Stomach (tissue), 4 donors: Measurements from ENCODE around the gene TCERG1.

Experiments used
- POLR2A ChIP-seq, 4 donors: fragments of 450-650 bp; IDR thresholded peaks; one replicate each; pipeline ENCODE4 v1.6.1; 2016; ENCODE audit warnings: antibody characterized with exemption in 4 of 4, control low read depth in 2 of 4, mild to moderate bottlenecking in 1 of 4, moderate library complexity in 1 of 4
- POLR2AphosphoS5 ChIP-seq, 3 donors: sonication (generic); formaldehyde crosslinking; IDR thresholded peaks; one replicate each; pipeline ENCODE4 v1.6.1; 2016; ENCODE audit warnings: antibody characterized with exemption in 3 of 3
- TF ChIP-seq, protein P1 (sequence below), 7 experiments: fragments of 450-650 bp in 4 of 7; fragments of 200-600 bp in 3 of 7; sonication (generic) in 3 of 7; IDR thresholded peaks; one replicate each; pipeline ENCODE4 v1.5.1; 2016 to 2019; ENCODE audit warnings: antibody characterized with exemption in 7 of 7, control low read depth in 2 of 7, mild to moderate bottlenecking in 1 of 7

DNA sequence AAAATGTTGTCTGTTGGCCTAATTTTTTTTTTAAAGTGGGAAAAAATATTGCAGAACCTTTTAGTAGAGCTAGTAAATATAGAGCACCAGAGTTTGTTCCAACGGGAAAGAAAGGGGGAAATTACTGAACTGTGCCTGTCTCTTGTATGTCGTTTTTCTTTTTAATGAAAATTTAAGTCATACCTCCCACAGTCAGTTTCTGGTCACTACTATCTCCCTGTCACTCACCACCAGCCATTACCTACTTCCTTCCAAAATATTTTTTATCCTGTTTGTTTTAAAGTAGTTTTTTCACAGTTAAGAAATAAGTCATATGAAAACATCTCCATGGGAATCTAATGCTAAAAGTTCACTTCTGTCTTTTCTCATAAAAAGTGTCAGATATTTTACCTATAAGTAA lies 47.5 kb downstream of the TCERG1 start:
- TF ChIP-seq, protein P1, sequence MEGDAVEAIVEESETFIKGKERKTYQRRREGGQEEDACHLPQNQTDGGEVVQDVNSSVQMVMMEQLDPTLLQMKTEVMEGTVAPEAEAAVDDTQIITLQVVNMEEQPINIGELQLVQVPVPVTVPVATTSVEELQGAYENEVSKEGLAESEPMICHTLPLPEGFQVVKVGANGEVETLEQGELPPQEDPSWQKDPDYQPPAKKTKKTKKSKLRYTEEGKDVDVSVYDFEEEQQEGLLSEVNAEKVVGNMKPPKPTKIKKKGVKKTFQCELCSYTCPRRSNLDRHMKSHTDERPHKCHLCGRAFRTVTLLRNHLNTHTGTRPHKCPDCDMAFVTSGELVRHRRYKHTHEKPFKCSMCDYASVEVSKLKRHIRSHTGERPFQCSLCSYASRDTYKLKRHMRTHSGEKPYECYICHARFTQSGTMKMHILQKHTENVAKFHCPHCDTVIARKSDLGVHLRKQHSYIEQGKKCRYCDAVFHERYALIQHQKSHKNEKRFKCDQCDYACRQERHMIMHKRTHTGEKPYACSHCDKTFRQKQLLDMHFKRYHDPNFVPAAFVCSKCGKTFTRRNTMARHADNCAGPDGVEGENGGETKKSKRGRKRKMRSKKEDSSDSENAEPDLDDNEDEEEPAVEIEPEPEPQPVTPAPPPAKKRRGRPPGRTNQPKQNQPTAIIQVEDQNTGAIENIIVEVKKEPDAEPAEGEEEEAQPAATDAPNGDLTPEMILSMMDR (IDR thresholded peaks at IDR 0.05), result no peak
- TF ChIP-seq POLR2A (IDR thresholded peaks at IDR 0.05) (no peak), POLR2AphosphoS5 (IDR thresholded peaks at IDR 0.05) (no peak)
